ENCODE results near the gene MXRA8. TPM values are rescaled to one million over a fixed set of nuclear protein-coding genes. Genes with fewer than 3 reads are reported as not detected.
A peak's percentile ranks its signal among the peaks of the same experiment; 100 is the strongest.

MXRA8 gene
- total RNA-seq, 4 donors from 2014 or later, result 78.2 to 147 (median 83.3) TPM

GRCh38 chr1:1376551-1377226, 18.3 kb upstream of the MXRA8 start:
- TF ChIP-seq CTCF (IDR thresholded peaks at IDR 0.05), result no peak
- no peak for DNase-seq (ENCODE audit: low spot score)
- ATAC-seq (ENCODE audit: low FRiP score), result no peak

- ATAC-seq (ENCODE audit: low FRiP score) (peak; percentile 93), DNase-seq (ENCODE audit: low spot score) (peak; percentile 91)
- TF ChIP-seq CTCF (IDR thresholded peaks at IDR 0.05), result no peak
Observed at GRCh38 chr1:1374929-1375662, 16.7 kb upstream of the MXRA8 start, which contains the start of gene AURKAIP1. AURKAIP1 (minus strand) TSS chr1:1375207; CDS start chr1:1374756, 451 bp downstream.

GRCh38 chr1:1374589-1374928, 16.2 kb upstream of the MXRA8 start:
- DNase-seq (ENCODE audit: low spot score) (no peak), ATAC-seq (ENCODE audit: low FRiP score) (no peak)
- TF ChIP-seq CTCF (IDR thresholded peaks at IDR 0.05), result no peak

GRCh38 chr1:1373815-1374588, 15.6 kb upstream of the MXRA8 start:
- no peak for ATAC-seq (ENCODE audit: low FRiP score)
- no peak for TF ChIP-seq CTCF (IDR thresholded peaks at IDR 0.05)
- DNase-seq (ENCODE audit: low spot score), result no peak

- TF ChIP-seq CTCF (IDR thresholded peaks at IDR 0.05), result no peak
- ATAC-seq (ENCODE audit: low FRiP score), result no peak
- DNase-seq (ENCODE audit: low spot score), result no peak
Observed at GRCh38 chr1:1373051-1373814, 14.9 kb upstream of the MXRA8 start.
